Esophagus squamous epithelium (tissue), 5 donors: ENCODE results near the gene MYLK3. TPM values are rescaled to one million over a fixed set of nuclear protein-coding genes. Genes with fewer than 3 reads are reported as not detected.

Experiments
- DNase-seq: peaks from one replicate; lab custom pipeline; 2025; lab: John Stamatoyannopoulos, UW
- H3K27ac ChIP-seq, 4 donors: fragments of 200-600 bp; sonication (generic); one replicate each; pipeline ENCODE4 v1.5.1; 2016 to 2019; ENCODE audit warnings: mild to moderate bottlenecking in 1 of 4
- H3K27me3 ChIP-seq, 4 donors: fragments of 200-600 bp; sonication (generic); 1 replicate in 3 of 4; 2 replicates in 1 of 4; pipeline versions ENCODE4 v1.5.1 to v1.6.0; 2017 to 2021; ENCODE audit warnings: antibody characterized with exemption in 1 of 4
- H3K36me3 ChIP-seq, 3 donors: fragments of 200-600 bp; sonication (generic); one replicate each; pipeline ENCODE4 v1.5.1; 2016 to 2019
- H3K4me1 ChIP-seq, 3 donors: fragments of 200-600 bp; sonication (generic); one replicate each; pipeline ENCODE4 v1.5.1; 2017 to 2019
- H3K4me3 ChIP-seq, 4 donors: fragments of 200-600 bp; sonication (generic); 1 replicate in 3 of 4; 2 replicates in 1 of 4; pipeline ENCODE4 v1.5.1; 2016 to 2019; ENCODE audit warnings: mild to moderate bottlenecking in 2 of 4, moderate library complexity in 1 of 4
- H3K9me3 ChIP-seq, 3 donors: fragments of 200-600 bp; sonication (generic); one replicate each; pipeline ENCODE4 v1.5.1; 2016 to 2019
- POLR2A ChIP-seq, 4 donors: fragments of 450-650 bp; IDR thresholded peaks; one replicate each; pipeline ENCODE4 v1.6.1; 2017; ENCODE audit warnings: antibody characterized with exemption in 4 of 4, mild to moderate bottlenecking in 4 of 4, moderate library complexity in 3 of 4
- WGBS, 2 donors: methylation state at CpG; one replicate each; pipeline ENCODE4 v1.1.5; 2018; 5-methylcytosine and 5-hydroxymethylcytosine counted together
- intact Hi-C: fragments of 100-400 bp; cut with DNase I; formaldehyde crosslinking; loops from one replicate; pipeline ENCODE4 v1.15.0; 2022
- total RNA-seq, 4 donors: library from RNA; depleted of rRNA; stranded (reverse); fragments of >200 nt; gene quantifications; one replicate each; pipeline ENCODE4 v1.1.0, GENCODE V29; 2016
- TF ChIP-seq, protein P1 (sequence below), 6 experiments: fragments of 450-650 bp in 4 of 6; fragments of 200-600 bp in 2 of 6; sonication (generic) in 2 of 6; IDR thresholded peaks; one replicate each; pipeline ENCODE4 v1.5.1; 2016 to 2019; ENCODE audit warnings: antibody characterized with exemption in 6 of 6, mild to moderate bottlenecking in 4 of 6, moderate library complexity in 4 of 6
- donor health status: DM: yes; HTN: yes; CAD: no.

MYLK3 gene
- total RNA-seq, 4 donors from 2014 or later: 0.03 to 0.19 (median 0.08) TPM; not detected in 1

DNA sequence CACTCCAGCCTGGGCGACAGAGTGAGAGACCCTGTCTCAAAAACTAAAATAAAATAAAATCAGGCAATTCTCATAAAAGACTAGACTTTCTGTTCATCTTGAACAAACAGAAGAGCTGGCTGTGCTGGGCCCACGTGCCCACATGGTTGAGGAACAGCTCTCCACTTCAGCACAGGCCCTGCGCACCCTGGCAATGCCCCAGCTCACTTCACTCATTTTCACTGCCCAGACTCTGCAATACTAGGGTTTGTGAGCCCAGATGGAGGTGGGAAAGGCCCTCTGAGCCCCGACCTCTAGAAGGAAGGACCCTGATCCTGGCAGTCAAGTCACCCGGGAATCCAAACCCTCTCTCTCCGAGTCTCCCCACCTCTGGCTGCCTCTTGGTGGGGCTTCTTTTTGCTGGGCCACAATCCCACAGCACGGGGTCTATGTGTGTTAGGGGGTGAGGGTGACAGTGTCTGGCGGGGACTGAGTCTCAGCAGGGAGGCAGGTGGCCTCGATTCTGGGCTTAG, 14.8 kb downstream of the MYLK3 start:
- Histone ChIP-seq H3K9me3 (no peaks in the 10 kb centered on the region), H3K4me3 (no peak overlapping the region), H3K27ac (no peak overlapping the region), H3K36me3 (no peaks in the 10 kb centered on the region), H3K27me3 (no peaks in the 10 kb centered on the region), H3K4me1 (no peaks in the 10 kb centered on the region)
- DNase-seq: no peak
- TF ChIP-seq POLR2A (IDR thresholded peaks at IDR 0.05): no peak
- TF ChIP-seq, protein P1, sequence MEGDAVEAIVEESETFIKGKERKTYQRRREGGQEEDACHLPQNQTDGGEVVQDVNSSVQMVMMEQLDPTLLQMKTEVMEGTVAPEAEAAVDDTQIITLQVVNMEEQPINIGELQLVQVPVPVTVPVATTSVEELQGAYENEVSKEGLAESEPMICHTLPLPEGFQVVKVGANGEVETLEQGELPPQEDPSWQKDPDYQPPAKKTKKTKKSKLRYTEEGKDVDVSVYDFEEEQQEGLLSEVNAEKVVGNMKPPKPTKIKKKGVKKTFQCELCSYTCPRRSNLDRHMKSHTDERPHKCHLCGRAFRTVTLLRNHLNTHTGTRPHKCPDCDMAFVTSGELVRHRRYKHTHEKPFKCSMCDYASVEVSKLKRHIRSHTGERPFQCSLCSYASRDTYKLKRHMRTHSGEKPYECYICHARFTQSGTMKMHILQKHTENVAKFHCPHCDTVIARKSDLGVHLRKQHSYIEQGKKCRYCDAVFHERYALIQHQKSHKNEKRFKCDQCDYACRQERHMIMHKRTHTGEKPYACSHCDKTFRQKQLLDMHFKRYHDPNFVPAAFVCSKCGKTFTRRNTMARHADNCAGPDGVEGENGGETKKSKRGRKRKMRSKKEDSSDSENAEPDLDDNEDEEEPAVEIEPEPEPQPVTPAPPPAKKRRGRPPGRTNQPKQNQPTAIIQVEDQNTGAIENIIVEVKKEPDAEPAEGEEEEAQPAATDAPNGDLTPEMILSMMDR (IDR thresholded peaks at IDR 0.05): no peak
- WGBS, 2 donors: 88 to 92% methylated on average over 2 to 6 of the region's 9 CpGs
- intact Hi-C loops: no loop called here

GRCh38 chr16:46732561-46732960, 15.6 kb downstream of the MYLK3 start:
- 72% methylated on average over 3 of the region's 4 CpGs; no CpG with 5 or more reads in 1 of the 2 donors for WGBS, 2 donors
- TF ChIP-seq, protein P1 (IDR thresholded peaks at IDR 0.05): no peak
- TF ChIP-seq POLR2A (IDR thresholded peaks at IDR 0.05): no peak
- H3K27ac ChIP-seq: no peak overlapping the region
- intact Hi-C loops: no loop called here
- no peaks in the 10 kb centered on the region for H3K4me1 ChIP-seq
- no peak overlapping the region for H3K4me3 ChIP-seq
- H3K27me3 ChIP-seq: no peaks in the 10 kb centered on the region
- H3K9me3 ChIP-seq: no peaks in the 10 kb centered on the region
- no peak for DNase-seq
- no peaks in the 10 kb centered on the region for H3K36me3 ChIP-seq

- DNase-seq: no peak
- Histone ChIP-seq H3K36me3 (no peaks in the 10 kb centered on the region), H3K27ac (no peak overlapping the region), H3K9me3 (no peaks in the 10 kb centered on the region), H3K4me3 (no peak overlapping the region), H3K4me1 (no peaks in the 10 kb centered on the region), H3K27me3 (no peaks in the 10 kb centered on the region)
- TF ChIP-seq, protein P1 (IDR thresholded peaks at IDR 0.05): no peak
- no peak for TF ChIP-seq POLR2A (IDR thresholded peaks at IDR 0.05)
- 67 to 85% methylated on average over 11 to 13 of the region's 23 CpGs for WGBS, 2 donors
- intact Hi-C loops: no loop called here
Measured at GRCh38 chr16:46731691-46732555, 16.2 kb downstream of the MYLK3 start.

DNA sequence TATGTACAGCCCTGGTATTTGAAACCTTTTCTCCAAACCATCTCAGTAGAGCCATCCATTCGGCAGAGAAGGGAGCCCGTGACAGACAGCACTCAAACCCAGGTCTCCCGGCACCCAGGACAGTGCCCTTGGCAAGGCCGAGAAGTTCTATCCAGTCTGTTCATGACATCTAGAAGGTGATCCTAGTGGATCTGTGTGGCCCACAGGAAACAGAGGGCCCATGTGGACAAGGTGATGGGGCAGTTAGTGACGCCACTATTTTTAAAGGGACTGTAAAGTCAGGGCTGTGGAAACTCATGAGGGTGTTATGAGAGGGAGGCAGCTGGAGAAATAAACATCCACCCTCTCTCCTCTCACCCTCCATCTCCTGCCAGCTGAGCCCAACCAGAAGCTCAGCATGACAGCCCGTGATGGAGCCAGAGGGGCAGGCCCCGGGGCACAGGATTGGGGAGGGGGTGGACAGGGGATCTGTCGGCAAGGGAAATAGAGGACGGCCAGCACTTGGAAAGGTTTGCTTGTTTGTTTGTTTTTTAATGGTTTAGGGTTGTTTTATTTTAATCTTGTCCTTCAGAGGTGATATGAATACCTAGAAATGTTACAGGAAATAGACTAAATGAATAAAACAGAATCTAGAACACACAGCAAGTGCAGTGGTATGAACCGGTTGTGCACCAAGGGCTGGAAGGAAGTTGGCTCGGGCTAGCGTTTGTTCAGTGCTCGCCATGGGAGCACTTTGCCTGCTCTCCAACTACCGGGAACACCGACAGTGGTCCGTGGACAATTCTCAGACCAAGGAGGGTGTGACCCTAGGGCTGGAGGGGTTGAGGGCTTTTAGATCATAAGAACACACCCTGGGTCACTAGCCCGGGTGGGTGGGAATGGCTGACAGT, 17.1 kb downstream of the MYLK3 start:
- 72 to 74% methylated on average over 10 to 16 of the region's 17 CpGs for WGBS, 2 donors
- Histone ChIP-seq H3K4me3 (no peak overlapping the region), H3K27me3 (no peaks in the 10 kb centered on the region), H3K36me3 (no peaks in the 10 kb centered on the region), H3K9me3 (no peaks in the 10 kb centered on the region), H3K4me1 (no peaks in the 10 kb centered on the region), H3K27ac (no peak overlapping the region)
- DNase-seq: no peak
- intact Hi-C loops: no loop called here
- no peak for TF ChIP-seq POLR2A (IDR thresholded peaks at IDR 0.05)
- TF ChIP-seq, protein P1 (IDR thresholded peaks at IDR 0.05): no peak
